Measurements from ENCODE around the gene GLT1D1.

The GLT1D1 gene

DNA sequence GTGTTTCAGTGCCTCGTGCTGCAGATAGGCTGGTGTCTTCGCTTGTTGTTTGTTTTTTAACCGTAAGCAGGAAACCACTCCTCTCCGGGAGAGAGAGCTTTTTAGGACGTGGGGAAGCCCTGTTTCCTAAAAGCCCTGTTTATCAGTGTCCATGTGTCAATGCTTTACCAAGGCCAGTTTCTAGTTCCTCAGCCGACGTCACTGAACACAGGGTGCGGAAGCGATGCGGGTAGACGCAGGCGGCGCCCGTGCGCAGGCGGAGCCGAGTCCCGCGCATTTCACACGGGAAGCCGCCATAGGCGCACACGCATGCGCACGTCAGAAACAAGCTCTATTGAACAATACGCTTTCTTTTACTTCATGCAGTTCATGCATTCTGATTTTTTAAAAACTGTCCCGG is 79.8 kb downstream of the GLT1D1 start:
- TF ChIP-seq, protein P1, sequence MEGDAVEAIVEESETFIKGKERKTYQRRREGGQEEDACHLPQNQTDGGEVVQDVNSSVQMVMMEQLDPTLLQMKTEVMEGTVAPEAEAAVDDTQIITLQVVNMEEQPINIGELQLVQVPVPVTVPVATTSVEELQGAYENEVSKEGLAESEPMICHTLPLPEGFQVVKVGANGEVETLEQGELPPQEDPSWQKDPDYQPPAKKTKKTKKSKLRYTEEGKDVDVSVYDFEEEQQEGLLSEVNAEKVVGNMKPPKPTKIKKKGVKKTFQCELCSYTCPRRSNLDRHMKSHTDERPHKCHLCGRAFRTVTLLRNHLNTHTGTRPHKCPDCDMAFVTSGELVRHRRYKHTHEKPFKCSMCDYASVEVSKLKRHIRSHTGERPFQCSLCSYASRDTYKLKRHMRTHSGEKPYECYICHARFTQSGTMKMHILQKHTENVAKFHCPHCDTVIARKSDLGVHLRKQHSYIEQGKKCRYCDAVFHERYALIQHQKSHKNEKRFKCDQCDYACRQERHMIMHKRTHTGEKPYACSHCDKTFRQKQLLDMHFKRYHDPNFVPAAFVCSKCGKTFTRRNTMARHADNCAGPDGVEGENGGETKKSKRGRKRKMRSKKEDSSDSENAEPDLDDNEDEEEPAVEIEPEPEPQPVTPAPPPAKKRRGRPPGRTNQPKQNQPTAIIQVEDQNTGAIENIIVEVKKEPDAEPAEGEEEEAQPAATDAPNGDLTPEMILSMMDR (IDR thresholded peaks at IDR 0.05) = no peak
- H3K27ac Mint-ChIP-seq = no peak overlapping the region
- H3K4me3 Mint-ChIP-seq = no peak overlapping the region
- DNase-seq = no peak
- H3K36me3 Mint-ChIP-seq (ENCODE audit: low read depth) = no peaks in the 10 kb centered on the region
- no peaks in the 10 kb centered on the region for H3K9me3 Mint-ChIP-seq
- no peaks in the 10 kb centered on the region for H3K27me3 Mint-ChIP-seq (ENCODE audit: low read depth, poor library complexity)
- peaks cover 31% of the 10 kb centered on the region for H3K4me1 Mint-ChIP-seq

DNA sequence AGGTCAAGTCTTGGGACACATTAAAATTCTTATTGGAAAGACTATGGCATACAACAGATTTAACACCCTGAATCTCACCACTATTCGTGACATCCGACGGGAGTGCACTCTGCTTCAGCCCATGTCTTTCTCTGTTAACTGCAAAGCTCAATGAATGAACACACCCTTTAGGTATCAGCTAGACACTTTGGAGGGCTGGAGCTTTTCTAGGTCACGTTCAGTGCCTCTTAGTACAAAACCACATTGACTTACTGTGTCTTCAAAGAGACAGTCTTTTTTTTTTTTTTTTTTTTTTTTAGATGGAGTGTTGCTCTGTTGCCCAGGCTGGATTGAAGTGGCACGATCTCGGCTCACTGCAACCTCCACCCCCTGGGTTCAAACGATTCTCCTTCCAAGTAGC is 80.6 kb downstream of the GLT1D1 start:
- TF ChIP-seq, protein P1 (IDR thresholded peaks at IDR 0.05) = no peak
- no peak for DNase-seq
- H3K4me1 Mint-ChIP-seq = peaks cover 30% of the 10 kb centered on the region
- H3K9me3 Mint-ChIP-seq = no peaks in the 10 kb centered on the region
- H3K27ac Mint-ChIP-seq = no peak overlapping the region
- H3K4me3 Mint-ChIP-seq = no peak overlapping the region
- no peaks in the 10 kb centered on the region for H3K27me3 Mint-ChIP-seq (ENCODE audit: low read depth, poor library complexity)
- no peaks in the 10 kb centered on the region for H3K36me3 Mint-ChIP-seq (ENCODE audit: low read depth)

DNA sequence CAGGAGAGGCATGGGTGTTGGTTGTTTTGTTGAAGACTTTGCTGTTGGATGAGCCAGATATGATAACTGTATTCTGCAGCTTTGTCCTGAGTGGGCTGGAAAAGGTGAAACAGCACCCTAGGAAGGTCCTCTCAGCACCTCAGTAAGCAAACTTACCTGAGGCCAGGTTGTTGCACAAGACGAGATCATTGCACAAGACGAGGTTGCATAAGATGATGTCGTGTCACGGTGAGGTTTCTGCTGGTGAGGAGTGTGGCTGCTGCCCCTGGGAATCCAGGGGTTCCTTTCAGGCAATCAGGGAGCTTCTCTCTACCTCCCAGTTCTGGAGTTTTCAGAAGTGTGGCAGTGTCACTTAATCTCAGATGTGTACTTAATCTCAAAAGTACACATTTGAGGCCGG is 85.6 kb downstream of the GLT1D1 start:
- TF ChIP-seq, protein P1 (IDR thresholded peaks at IDR 0.05) = no peak
- Mint-ChIP-seq H3K9me3 (no peaks in the 10 kb centered on the region), H3K27ac (no peak overlapping the region), H3K4me1 (no peaks in the 10 kb centered on the region), H3K36me3 (ENCODE audit: low read depth) (no peaks in the 10 kb centered on the region), H3K4me3 (no peak overlapping the region), H3K27me3 (ENCODE audit: low read depth, poor library complexity) (peaks cover 4% of the 10 kb centered on the region)
- DNase-seq = no peak

DNA sequence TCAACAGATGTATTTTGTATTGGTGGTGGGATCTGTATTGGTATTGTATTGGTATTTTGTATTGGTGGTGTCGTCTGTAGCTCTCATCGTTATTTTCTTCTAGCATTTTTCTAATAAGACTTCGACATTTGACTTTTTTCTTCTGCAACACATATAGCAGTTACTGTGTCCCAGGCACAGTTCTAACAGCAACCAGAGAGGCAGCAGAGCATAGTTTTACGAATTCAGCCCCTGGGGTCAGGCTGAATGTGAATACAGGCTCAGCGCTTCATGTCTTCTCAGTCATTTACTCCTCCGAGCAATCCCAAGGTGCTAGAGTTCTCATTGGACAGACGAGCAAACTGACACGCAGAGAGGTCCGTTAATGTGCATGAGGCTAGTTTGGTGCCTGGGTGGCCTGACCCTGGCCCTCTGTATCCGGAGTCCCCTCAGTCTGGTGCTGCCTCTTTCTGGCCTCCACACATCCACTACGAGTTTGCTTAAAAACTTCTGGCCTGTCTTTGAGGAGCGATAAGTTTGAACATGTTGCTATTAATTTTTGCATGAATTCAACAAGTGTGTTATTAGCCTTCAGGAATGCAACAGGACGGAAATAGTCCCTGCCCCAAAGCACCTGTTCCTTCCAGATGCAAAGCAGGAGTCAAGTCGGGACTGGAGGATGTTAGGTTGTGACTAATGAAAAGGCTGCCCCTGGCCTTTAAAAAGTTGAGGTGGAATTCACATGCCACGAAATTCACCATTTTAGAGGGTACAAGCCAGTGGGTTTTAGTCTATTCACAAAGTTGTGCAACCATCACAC is 87.0 kb downstream of the GLT1D1 start:
- H3K4me1 Mint-ChIP-seq = no peaks in the 10 kb centered on the region
- H3K9me3 Mint-ChIP-seq = no peaks in the 10 kb centered on the region
- H3K27ac Mint-ChIP-seq = no peak overlapping the region
- no peak for DNase-seq
- H3K27me3 Mint-ChIP-seq (ENCODE audit: low read depth, poor library complexity) = peaks cover 4% of the 10 kb centered on the region
- TF ChIP-seq, protein P1 (IDR thresholded peaks at IDR 0.05) = no peak
- no peak overlapping the region for H3K4me3 Mint-ChIP-seq
- H3K36me3 Mint-ChIP-seq (ENCODE audit: low read depth) = no peaks in the 10 kb centered on the region

DNA sequence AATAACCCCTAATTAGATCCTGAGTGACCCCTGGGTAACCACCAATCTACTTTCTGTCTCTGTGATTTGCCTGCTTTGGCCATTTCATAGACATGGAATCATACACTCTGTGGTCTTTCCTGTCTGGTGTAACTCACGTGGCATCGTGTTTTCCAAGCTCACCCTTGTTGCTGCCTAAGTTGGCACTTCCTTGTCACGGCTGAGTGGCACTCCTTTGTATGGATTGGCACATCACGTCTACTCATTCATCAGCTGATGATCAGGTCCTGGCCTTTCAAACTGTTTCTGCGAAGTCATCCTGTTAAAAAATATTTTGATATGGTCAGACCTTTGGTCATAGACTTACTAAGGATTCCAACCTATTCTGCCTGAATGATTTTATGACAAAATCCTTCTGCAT is 87.7 kb downstream of the GLT1D1 start:
- Mint-ChIP-seq H3K4me1 (peaks cover 5% of the 10 kb centered on the region), H3K4me3 (no peak overlapping the region), H3K36me3 (ENCODE audit: low read depth) (no peaks in the 10 kb centered on the region), H3K9me3 (no peaks in the 10 kb centered on the region), H3K27me3 (ENCODE audit: low read depth, poor library complexity) (peaks cover 4% of the 10 kb centered on the region), H3K27ac (no peak overlapping the region)
- no peak for DNase-seq
- TF ChIP-seq, protein P1 (IDR thresholded peaks at IDR 0.05) = no peak

DNA sequence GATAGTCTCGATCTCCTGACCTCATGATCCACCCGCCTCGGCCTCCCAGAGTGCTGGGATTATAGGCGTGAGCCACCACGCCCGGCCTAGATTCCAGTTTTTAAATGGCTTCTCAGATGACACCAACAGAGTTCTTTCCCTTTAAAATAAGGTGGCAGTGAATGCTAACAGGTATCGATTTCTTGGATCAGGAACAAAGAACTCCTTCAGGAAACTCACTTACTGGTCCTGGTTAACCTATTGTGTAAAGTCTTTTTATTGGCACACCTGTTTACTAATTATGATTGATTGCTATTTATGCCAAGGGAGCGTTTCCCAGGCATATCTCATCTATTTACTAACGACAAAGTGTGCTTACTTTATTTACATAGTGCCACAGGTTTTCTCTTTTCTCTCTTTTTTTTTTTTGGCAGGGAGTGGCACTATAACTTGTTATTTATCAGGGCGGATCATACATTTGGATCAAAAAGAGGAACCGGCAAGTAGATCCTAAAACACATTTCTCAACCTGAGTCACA is 89.7 kb downstream of the GLT1D1 start:
- H3K4me1 Mint-ChIP-seq = peaks cover 20% of the 10 kb centered on the region
- no peaks in the 10 kb centered on the region for H3K36me3 Mint-ChIP-seq (ENCODE audit: low read depth)
- no peak overlapping the region for H3K27ac Mint-ChIP-seq
- no peaks in the 10 kb centered on the region for H3K9me3 Mint-ChIP-seq
- DNase-seq = no peak
- H3K27me3 Mint-ChIP-seq (ENCODE audit: low read depth, poor library complexity) = peaks cover 4% of the 10 kb centered on the region
- TF ChIP-seq, protein P1 (IDR thresholded peaks at IDR 0.05) = no peak
- no peak overlapping the region for H3K4me3 Mint-ChIP-seq

Data from nephron progenitor cell (in vitro differentiated cells).